GM21447 (cell line): ENCODE measurements around the gene COA1.
"Not testable (repeated sequence)": the region's sequence is repeated elsewhere in the genome, so short reads cannot be mapped to it uniquely, and the experiment has no call there.

Experiments used
- ATAC-seq: cut with Tn5 transposase; IDR thresholded peaks from one replicate; pipeline ENCODE4 v1.9.1; 2021; ENCODE audit not compliant: unreplicated experiment

Gene COA1, protein sequence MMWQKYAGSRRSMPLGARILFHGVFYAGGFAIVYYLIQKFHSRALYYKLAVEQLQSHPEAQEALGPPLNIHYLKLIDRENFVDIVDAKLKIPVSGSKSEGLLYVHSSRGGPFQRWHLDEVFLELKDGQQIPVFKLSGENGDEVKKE

DNA sequence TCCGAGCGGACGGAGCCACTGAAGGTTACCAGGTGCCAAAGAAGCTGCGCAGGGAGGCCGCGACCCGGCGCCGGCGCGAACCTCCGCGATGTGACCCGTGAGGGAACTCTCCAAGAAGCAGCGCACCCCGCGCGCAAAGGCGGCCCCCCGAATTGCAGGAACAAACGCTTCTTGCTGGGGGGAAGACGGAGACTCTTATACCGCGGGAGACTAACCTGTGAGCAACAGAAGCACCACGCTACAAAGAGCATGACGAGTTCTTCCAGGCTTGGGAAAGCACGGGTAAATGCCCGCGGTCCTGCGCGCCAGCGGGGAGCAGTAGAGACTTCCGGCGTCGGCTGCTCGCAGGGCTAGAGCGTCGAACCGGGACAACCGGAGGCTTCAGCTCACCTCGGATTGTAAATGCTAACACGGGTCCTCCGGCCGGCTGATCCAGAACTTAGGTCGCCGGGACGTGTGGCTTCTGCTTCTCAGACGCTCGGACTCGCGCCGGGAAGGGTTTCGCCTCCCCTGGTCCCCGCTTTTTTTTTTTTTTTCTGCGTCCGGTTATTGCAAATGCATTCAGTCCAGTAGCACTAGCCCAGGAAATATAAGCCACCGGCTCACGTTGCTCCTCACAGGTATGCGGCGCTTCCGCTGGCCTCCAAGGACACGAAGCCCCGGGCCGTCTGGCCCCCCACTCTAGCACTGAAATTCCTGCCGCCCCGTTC, at the start of gene COA1:
TSS of gene COA1 (minus strand) at position 310 of the 710 bp plus-strand sequence. CDS start 80,909 bp downstream, outside the sequence.
- peak; percentile 80 for ATAC-seq

DNA sequence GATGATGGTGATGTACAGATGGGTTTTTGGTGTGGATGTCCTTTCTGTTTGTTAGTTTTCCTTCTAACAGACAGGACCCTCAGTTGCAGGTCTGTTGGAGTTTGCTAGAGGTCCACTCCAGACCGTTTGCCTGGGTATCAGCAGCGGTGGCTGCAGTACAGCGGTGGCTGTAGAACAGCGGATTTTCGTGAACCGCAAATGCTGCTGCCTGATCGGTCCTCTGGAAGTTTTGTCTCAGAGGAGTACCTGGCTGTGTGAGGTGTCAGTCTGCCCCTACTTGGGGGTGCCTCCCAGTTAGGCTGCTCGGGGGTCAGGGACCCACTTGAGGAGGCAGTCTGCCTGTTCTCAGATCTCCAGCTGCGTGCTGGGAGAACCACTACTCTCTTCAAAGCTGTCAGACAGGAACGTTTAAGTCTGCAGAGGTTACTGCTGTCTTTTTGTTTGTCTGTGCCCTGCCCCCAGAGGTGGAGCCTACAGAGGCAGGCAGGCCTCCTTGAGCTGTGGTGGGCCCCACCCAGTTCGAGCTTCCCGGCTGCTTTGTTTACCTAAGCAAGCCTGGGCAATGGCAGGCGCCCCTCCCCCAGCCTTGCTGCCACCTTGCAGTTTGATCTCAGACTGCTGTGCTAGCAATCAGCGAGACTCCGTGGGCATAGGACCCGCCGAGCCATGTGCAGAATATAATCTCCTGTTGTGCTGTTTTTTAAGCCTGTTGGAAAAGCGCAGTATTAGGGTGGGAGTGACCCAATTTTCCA, 49.1 kb upstream of the COA1 start:
- ATAC-seq, result not testable (repeated sequence)

DNA sequence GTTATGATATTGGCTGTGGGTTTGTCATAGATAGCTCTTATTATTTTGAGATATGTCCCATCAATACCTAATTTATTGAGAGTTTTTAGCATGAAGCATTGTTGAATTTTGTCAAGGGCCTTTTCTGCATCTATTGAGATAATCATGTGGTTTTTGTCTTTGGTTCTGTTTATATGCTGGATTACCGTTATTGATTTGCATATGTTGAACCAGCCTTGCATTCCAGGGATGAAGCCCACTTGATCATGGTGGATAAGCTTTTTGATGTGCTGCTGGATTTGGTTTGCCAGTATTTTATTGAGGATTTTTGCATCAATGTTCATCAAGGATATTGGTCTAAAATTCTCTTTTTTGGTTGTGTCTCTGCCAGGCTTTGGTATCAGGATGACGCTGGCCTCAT, 45.9 kb upstream of the COA1 start:
- ATAC-seq, result not testable (repeated sequence)

DNA sequence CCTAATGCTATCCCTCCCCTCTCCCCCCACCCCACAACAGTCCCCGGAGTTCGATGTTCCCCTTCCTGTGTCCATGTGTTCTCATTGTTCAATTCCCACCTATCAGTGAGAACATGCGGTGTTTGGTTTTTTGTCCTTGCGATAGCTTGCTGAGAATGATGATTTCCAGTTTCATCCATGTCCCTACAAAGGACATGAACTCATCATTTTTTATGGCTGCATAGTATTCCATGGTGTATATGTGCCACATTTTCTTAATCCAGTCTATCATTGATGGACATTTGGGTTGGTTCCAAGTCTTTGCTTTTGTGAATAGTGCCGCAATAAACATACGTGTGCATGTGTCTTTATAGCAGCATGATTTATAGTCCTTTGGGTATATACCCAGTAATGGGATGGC, 43.9 kb upstream of the COA1 start:
- not testable (repeated sequence) for ATAC-seq

DNA sequence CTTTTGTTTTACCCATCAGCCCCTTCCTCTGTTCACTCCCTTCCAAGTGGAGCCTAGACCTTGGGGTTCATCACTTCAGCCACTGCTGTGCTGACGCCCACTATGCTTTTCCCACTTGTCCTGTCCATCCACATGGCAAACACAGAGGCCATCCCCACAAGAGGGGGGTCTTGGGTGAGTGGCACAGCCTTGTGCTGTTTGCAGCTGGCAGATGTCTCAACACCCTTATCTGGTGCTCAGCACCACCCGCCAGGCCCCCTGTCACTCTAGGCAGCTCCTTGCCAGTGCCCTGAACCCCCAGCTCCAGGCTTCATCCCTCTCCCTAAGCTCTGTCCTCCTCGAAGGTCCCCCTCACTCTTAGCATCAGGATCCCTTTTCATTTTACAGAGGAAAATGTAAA, 42.2 kb upstream of the COA1 start:
- ATAC-seq, result no peak

DNA sequence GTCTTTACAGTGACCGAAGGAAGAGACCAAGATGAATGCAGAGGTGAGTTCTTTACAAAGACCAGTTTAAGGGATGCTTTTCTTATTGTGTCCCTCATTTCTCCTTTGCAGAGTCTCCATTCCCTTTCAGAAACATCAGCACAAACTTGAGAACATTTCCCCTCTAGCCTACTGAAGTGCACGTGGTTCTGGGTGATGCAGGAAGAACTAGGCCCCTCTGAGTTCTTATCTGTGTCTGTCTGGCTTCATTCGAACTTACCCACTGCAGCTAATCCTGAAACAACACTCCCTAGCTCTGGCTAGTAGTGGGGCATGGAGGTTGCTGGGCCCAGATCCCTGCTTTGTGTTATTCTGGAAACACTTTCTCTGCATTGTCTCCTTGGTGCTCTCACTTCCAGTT, 41.8 kb upstream of the COA1 start:
- ATAC-seq, result no peak

DNA sequence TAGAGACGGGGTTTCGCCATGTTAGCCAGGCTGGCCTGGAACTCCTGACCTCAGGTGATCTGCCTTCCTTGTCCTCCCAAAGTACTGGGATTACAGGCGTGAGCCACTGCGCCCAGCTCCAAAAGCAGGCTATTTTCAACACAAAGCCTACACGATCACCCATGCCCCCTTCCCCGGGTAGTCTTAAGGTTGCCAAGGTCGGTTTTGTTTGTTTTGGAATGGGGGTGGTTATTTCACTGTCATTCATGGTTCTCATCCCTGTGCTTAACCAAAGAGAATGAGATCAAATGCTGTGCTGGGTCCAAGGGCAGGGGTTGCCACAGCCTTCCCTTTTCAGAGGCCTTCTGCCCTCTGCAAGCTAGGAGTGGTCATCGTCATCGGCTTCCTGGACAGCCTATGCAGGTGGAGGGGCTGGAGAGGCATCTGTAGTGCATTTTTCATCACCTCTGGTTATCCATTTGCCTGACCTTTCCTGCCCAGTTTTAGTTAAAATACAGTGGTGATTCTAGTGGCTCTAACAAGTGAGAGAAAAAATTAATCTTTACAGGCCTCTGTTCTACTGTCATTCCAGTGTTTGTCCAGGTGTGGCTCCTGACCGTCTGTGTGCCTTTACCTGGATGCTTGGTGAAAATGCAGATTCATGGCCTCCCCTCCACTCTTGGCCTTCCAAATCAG, 40.6 kb upstream of the COA1 start:
- ATAC-seq, result no peak

DNA sequence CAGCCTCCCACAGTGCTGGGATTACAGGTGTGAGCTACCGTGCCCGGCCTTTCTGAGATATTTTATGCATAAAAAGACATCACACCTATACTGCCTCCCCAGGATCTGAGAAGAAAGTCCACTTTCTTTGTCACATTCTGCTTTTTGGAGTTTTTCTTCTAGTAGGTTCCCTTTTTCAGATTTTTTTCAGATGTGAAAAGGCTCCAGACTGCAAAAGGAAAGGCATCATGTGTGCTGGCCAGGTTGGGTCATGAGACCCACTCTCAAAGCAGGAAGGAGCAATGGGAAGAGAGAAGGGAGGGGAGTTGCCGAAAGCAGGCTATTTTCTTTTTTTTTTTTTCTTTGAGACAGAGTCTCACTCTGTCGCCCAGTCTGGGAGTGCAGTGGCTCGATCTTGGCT, 40.0 kb upstream of the COA1 start:
- ATAC-seq, result no peak

DNA sequence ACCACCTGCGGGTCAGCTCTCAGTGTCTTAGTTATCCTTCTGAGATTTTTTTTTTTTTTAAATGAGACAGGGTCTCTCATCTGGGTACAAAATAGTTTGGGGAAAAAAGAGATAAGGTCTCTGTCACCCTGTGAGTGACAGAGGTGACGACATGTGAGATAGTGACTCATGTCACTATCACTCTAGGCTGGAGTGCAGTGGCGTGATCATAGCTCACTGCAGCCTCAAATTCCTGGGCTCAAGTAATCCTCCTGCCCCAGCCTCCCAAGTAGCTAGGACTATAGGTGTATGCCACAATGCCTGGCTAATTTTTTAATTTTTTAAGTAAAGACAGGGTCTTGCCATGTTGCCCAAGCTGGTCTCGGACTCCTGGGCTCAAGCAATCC, 39.6 kb upstream of the COA1 start:
- no peak for ATAC-seq

DNA sequence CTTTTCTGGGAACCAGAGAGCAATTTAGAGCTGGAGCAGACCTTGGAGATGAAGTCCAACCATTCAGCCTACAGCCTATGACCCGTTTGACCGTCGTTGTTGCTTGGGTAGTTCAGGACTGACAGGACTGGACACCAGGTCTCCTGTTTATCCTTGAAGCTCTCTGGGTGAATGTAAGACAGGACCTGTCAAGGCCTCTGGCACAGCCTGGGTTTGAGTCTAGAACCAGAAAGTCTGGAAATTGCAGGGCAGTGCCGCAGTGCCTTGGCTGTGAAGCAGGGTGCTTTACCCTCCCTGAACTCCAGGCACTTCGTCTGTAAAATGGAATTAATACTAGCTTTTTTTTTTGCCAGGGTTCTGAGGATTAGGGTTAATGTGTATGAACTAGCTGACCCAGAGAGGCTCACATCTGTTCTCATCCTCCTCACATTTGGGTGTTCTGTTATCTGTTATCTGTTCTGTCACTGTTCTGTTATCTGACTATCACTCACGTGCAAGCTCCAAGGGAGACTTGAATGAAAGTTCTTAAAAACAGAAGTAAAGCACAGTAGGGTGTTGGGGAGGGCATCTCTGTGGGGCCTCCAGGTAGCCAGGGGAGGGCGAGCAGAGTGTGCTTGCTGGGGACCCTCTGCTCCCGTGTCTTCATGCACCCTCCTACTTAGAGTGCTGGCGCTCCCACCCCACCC, 39.0 kb upstream of the COA1 start:
- ATAC-seq, result no peak

DNA sequence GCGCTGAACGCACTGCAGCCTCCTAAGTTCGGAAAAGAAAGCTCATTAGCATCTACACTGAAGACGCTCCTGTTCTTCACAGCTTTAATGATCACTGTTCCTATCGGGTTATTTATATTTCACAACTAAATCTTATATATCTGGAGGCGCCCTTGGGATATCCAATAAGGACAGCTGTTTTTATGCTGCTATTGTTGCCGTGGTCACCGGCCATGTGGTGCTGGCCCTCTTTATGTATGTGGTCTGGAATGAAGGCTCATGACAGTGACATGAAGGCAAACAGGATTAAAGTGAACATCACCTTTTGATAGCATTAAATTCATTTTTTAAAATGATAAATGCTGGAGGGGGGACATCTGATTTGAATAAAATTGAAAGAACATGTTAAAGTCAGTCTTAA, 38.0 kb upstream of the COA1 start:
- no peak for ATAC-seq

DNA sequence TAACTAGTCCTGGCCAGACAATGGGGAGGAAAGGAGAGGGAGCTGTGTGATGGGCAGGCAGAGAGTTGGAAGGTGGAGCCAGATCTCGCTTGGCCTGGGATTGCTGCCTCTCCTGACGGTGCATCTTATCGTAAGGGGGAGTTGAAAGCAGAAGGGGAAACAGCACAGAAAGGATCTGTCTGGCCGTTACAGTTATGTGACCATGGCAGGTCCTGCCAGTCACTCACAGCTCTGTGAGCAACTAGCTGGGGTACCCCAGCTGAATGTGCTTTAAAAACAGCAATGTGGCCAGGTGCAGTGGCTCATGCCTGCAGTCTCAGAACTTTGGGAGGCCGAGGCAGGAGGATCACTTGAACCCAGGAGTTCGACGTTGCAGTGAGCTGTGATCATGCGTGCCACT, 37.2 kb upstream of the COA1 start:
- no peak for ATAC-seq

DNA sequence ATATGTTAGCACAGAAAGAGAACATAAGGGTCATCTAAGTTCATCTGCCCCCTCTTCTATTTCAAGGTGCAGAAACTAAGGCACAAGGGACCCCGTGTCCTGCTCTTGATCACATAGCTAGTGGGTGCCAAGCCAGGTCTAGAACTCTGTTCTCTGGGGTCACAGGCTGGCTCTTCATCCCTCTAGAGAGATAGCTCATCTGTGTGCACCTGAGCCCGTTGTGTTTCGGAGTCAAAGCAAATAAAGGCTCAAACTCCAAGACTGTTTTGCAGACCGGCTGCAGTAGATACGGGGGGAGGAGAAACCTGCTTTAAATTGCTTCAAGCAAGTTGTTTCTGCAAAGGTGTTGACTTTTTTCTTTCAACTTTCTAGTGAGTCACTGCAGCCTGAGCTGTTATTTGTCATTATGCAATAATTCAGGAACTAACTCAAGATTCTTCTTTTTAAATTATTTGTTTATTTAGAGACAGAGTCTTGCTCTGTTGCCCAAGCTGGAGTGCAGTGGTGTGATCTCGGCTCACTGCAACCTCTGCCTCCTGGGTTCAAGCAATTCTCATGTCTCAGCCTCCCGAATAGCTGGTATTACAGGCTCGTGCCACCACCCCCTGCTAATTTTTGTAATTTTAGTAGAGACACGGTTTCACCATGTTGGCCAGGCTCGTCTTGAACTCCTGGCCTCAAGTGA, 35.6 kb upstream of the COA1 start:
- ATAC-seq, result no peak

DNA sequence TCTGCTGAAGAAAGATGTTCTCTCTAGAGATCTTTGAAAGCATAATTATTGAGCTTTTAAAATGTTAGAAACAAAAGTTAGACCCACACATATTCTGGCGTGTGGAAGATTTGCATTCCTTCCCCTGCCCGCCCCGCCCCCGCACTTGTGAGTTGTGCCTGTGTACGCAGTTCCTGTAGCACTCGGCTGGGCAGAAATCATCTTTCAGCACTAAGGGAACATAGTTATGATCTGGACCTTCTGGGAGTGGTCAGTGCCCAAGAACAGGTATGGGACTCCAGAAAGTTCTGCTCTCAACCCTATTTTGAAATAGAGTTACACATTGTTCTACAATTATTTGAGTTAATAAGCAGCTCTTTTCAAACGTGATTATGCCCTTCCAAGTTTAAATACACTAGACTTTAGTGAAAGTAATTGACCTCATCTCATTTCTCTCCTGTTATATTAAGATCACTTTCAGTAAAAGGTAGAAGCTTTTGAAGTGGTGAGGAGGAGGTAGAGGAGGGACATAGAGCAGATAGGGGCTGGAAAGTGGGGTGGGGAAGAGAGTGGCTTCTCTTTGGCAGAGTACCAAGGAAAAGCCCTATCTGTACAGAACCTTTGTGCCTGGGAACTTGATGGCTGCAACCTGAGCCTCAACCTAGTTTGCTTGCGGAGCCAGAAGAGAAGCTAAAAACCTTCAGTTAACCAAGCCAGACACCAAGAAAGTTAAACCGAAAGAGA, 34.9 kb upstream of the COA1 start:
- ATAC-seq, result peak; percentile 60

DNA sequence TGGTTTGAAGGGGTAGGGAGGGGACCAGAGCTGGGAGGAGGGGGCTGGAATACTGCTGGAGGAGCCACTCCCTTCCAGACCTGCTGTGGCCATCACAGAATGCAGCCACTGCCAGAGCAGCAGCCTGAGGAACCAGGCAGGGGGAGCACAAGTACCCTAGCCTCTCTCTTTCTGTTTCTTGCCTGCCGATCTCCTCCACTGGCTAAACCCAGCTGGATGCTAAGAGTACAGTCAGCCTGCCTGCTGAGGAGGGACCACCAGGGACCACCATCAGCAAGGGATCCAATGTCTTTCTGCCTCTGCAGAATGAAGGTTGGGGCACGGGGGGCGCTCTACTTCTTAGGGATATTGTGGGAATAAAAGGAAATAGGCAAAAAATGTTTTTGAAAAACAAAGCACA, 33.9 kb upstream of the COA1 start:
- ATAC-seq, result no peak

DNA sequence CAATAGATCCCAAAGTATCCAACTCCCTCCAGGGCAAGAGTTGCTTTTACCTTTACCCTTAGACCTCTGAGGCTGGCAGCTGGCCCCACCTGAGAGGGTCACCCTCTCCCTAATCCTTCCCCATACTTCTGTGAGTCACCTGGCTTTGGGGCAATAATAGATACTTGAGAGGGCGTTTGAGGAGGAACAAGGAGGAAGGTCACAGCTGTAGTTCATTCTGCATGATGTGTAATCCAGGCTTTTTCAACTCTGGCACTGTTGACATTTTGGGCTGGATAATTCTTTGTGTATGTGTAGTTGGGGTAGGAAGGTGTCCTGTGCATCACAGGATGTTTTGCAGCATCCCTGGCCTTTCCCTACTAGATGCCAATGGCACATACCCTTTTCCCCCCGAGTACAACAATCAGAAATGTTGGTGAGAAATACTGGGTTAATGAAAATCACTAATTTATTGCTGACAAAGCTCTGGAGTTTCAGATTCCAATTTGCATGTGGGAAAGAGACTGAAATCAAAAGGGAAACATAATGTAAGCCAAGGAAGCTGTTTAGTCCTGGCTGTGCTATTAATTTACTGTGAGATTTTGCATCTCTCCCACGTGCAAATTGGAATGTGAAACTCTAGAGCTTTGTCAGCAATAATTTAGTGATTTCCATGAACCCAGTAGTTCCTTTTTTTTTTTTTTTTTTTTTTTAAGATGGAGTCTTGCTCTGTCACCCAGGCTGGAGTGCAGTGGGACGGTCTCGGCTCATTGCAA, 32.8 kb upstream of the COA1 start:
- ATAC-seq, result no peak

DNA sequence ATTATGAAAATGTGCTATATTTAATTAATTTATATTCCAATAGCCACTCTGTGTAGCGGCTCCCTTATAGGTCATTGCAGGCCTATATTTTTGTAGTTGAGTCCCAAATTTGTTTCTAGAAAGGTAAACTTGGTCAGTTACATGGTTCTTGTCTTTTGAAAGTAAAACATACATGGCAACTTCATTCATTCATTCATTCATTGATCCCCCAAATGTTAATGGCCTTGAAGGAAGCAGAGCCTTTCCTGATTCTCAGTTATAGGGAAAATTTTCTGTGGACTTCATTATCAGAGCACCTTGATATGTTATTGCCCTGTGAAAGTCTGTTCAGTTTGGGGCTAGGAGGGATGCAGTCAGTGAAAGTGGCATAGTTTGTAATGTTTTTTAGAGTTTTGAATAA, 32.1 kb upstream of the COA1 start:
- no peak for ATAC-seq

DNA sequence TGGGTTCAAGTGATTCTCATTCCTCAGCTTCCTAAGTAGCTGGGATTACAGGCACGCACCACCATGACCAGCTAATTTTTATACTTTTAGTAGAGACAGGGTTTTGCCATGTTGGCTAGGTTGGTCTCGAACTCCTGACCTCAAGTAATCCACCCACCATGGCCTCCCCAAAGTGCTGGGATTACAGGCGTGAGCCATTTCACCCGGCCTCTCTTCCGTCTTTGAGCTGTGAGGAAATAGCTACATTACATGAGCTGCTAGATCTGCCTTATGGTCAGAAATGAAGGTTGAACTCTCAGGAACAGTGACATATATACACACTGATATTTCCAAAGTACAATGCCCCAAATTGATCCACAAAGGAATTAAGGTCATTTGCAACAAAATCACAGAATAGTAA, 31.5 kb upstream of the COA1 start:
- no peak for ATAC-seq
